HG02571 (cell line): ENCODE data around the gene APOL4.
"Not testable (repeated sequence)": the region's sequence is repeated elsewhere in the genome, so short reads cannot be mapped to it uniquely, and the experiment has no call there.

ENCODE experiments used
- ATAC-seq: cut with Tn5 transposase; IDR thresholded peaks from one replicate; pipeline ENCODE4 v1.9.1; 2021; ENCODE audit warnings: mild to moderate bottlenecking, moderate library complexity; ENCODE audit not compliant: unreplicated experiment

APOL4 gene

DNA sequence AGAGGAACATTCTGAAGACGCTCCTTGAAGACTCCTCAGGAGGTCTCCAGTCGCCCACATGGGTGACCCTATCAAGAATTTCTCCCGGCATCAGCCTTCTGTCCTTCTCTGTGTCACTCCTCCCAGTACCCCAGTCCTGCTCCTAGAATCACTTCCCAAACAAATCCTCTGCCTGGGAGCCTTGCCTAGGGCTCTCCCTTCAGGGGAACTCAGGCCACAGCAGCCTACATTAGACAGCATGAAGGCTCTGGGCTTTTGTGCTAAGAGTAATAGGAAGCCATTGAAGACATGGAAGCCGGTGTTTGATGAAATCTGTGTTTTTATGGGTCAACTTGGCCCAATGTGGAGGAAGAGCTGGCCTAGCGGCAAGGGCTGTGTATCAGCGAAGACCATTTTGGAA lies 13.7 kb downstream of the APOL4 start:
- not testable (repeated sequence) for ATAC-seq

GRCh38 chr22:36185828-36186624 lies 15.6 kb downstream of the APOL4 start:
- ATAC-seq: no peak

DNA sequence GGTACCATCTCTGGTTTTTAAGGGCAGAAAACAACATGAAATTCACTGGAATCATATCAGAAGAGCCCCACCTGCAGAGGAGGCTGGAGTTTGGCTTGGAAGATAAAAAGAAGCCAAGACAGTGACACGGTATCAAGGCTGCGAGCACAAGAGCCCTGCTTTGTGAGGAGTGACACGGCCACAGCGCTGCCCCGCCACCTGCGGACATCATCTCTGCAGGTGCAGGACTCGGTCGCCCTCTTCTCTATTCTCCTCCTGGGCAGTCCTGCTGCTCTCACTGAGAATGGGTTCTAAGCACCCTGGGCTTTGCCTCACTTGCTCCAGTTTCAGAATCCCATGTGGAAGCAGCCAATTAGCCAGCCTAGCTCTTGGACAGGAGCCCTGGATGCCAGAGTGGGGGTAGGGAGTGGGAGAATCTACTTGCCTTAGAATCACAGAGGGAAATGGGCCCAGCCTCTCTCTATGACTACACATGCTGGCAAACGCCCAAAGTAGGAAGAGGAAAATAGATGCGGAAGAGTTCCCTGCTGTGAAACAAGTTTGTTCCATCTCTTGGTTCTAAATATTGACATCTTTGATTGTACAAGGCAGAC lies 17.1 kb downstream of the APOL4 start:
- ATAC-seq: no peak

DNA sequence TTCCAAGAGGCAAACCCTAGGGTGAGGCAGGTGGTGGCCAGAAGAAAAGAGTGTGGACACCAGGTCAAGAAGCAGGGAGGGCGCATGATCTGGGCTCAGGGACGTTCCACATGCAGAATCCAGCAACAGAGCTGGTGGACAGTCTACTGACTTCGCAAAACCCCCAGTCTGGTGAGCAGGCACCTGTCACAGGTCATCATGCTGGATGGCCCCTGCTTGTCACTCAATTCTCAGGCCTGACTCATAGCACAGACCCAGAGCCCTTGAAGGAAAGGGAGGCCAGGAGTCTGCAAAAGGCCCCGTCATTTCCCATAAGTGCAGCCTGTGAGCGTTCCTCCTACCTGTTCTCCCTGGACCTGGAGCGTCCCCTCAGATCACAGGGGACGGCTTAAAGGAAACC lies 18.2 kb downstream of the APOL4 start:
- no peak for ATAC-seq

GRCh38 chr22:36182857-36183256 lies 18.8 kb downstream of the APOL4 start:
- no peak for ATAC-seq

- no peak for ATAC-seq
These were observed 19.6 kb downstream of the APOL4 start for GRCh38 chr22:36182056-36182455.

GRCh38 chr22:36180928-36181327 lies 20.7 kb downstream of the APOL4 start:
- no peak for ATAC-seq

- ATAC-seq: no peak
These were observed 21.4 kb downstream of the APOL4 start for GRCh38 chr22:36180038-36180880.

DNA sequence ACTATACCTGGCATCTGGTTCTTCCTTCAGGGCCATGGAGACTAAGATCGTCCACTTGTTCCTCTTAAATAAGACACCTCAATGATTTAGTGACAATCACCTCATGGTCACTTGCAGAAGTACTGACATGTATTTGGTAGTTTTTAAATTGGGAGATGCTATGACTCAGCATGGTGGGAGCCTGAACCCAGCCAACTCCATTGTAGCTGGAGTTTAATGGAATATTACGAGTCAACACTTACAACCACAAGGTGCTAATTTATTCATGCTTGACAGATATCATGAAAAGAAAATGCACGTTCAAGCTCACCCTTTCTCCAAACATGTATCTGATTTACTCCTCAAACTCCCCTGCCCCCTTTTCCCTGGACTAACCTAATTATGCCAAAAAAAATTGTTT lies 24.4 kb downstream of the APOL4 start:
- ATAC-seq: no peak

- no peak for ATAC-seq
These were observed 25.7 kb downstream of the APOL4 start for GRCh38 chr22:36175892-36176291.

DNA sequence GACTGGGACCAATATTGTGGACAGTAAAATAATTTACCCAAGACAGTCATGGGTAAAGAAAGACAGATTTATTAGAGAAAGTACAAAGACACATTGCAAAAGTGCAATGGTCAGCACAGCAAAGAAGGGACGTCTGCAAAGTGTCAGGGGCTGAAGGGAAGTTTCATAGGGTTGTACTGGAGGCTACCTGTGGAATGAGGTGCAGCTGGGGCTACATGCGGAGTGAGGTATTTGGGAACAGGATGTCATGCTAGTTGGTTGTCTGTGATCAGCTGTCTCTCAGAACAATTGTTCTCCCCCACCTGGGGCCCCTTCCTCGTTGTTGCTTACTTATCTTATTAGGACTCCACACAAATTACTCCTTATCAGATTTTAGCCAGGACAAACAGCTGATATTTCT lies 29.7 kb downstream of the APOL4 start:
- no peak for ATAC-seq

DNA sequence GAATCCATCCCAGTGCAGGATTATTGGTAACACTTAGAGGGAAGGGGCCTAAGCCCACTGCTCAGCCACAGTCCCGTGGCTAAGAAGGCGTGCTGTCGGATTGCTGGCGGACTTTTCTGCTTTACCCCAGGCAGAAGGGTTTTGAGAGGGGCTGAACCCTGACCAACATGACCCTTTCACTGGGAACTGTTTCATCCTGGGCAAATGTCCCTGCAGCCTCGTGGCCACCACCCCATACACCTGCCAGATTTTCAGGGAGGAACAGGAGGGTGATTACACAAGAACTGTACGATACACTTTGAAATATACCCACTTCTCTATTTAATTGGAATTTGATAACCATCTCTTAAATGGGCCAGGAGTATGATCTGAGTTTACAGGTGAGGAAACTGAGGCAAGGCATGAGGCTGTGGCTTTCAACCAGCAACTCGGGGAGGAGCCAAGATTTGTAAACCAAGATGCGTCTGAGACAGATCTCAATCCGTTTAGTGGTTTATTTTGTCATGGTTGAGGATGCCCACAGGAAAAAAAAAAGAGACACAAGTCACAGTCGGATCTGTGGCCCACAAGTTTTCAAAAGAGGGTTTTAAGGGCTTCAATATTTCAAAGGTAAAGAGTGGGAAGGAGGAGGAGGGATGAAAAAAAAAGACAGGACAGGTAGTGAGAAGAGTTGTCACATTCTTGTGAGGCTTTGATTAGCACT lies 34.9 kb downstream of the APOL4 start:
- no peak for ATAC-seq

DNA sequence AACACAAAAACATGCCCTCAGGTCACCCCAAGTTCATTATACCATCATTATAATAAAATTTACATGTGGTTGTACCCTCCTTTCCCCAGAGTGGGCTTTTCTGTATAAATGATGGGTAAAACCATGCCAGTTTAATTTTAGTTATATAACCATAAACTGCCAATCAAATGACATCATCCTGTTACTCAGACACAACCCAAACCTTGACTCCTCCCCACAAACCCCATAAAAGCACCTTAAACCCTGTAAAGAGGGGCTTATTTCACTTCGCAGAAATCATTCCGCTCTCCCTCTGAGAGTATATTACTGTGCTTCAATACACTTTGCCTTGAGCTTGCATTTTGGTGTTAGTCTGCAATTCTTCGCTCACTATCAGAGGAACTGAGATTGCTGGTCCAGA lies 35.5 kb downstream of the APOL4 start:
- ATAC-seq: no peak

- ATAC-seq: no peak
These were observed 36.5 kb downstream of the APOL4 start for GRCh38 chr22:36165141-36165540.

GRCh38 chr22:36164621-36165020 lies 37.0 kb downstream of the APOL4 start:
- no peak for ATAC-seq

- ATAC-seq: no peak
These were observed 38.1 kb downstream of the APOL4 start for GRCh38 chr22:36163497-36163896.

DNA sequence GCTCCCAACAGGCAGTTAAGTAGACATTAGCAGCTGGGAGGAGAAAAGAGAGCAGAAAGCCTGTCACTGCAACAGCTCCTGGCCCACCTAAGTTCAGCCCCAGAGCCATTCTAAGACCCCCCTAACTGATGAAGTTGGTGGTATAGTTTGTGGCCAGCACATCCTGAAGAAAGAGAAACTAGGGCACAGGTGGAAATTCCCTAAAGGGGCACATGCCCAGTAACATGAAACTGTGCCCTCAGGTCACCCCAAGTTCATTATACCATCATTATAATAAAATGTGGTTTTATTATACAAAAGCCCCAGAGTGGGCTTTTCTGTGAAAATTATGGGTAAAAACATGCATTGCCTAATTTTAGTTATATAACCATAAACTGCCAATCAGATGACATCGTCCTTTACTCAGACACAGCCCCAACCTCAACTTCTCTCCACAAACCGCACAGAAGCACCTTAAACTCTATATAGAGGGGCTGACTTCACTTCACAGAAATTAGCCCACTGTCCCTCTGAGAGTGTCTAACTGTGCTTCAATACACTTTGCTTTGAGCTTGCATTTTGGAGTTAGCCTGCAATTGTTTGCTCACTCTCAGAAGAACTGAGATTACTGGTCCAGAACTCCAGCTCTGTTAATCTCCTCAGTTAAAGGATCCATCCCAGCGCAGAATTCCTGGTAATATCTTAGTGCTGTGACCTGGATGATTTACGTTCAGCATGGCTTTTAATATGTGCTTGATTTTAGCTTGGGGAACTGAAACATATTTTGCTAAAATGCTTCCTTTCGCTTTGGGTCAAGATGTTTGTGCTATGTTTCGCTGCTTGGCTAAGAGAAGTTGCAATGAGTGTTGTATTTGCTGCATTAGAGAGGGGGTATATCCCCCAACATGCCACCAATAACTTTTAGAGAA lies 39.2 kb downstream of the APOL4 start:
- no peak for ATAC-seq

DNA sequence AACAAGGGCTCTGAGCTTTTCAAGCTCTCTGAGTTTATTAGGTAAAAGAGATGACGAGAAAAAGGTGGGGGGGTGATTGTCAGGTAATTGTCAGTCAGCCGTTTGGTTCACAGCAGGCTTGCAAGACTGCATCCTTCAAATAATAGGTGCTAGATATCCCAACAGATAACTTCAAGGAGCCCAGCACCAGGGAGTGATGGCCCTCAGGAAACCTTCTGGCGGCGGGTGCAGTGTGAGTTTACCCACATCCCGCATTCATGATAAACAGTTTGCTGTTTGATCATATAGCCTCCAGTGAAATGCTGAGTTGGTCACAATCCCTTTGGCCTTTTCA lies 39.8 kb downstream of the APOL4 start:
- not testable (repeated sequence) for ATAC-seq

GRCh38 chr22:36160499-36160942 lies 41.1 kb downstream of the APOL4 start, which contains the start of gene APOL3:
TSS of gene APOL3 (minus strand) at chr22:36160755. CDS start at chr22:36149055, 11,700 bp downstream.
- ATAC-seq: no peak
